H1 (cell line): Measurements from ENCODE around the gene INAVA.

ENCODE experiments used
- ASH2L ChIP-seq: fragments of 200-600, 300-600 bp; sonication (generic); IDR thresholded peaks from one replicate; pipeline ENCODE4 v1.7.1; 2017; ENCODE audit warnings: low read length
- BRCA1 ChIP-seq: IDR thresholded peaks from 2 replicates; pipeline ENCODE4 v1.6.1; 2012; ENCODE audit warnings: low read depth, low read length, improper control_type of control experiment
- CHD2 ChIP-seq: IDR thresholded peaks from 2 replicates; pipeline ENCODE4 v1.6.1; 2012; ENCODE audit warnings: low read length, improper control_type of control experiment
- CTCF ChIP-seq, 3 experiments: IDR thresholded peaks; 1 replicate in 2 of 3; 2 replicates in 1 of 3; pipeline versions ENCODE4 v1.5.1 to v1.6.1; 2011; ENCODE audit warnings: low read length in 3 of 3, mild to moderate bottlenecking in 3 of 3, inconsistent platforms in 2 of 3, low read depth in 1 of 3, moderate library complexity in 1 of 3; ENCODE audit not compliant: insufficient read depth in 1 of 3; ENCODE audit errors: control extremely low read depth in 1 of 3
- GTF2F1 ChIP-seq: IDR thresholded peaks from 2 replicates; pipeline ENCODE4 v1.6.1; 2012; ENCODE audit warnings: low read depth, low read length, improper control_type of control experiment, borderline replicate concordance
- JUND ChIP-seq: IDR thresholded peaks from 2 replicates; pipeline ENCODE4 v1.6.1; 2011; ENCODE audit warnings: mild to moderate bottlenecking, improper control_type of control experiment, low read length
- NRF1 ChIP-seq: IDR thresholded peaks from 2 replicates; pipeline ENCODE4 v1.6.1; 2011; ENCODE audit warnings: mild to moderate bottlenecking, low read depth, low read length, improper control_type of control experiment
- PHF8 ChIP-seq: fragments of 200-600 bp; sonication (generic); conservative IDR thresholded peaks from 2 replicates; pipeline ENCODE4 v1.7.1; 2012; ENCODE audit warnings: low read depth, mild to moderate bottlenecking, inconsistent platforms, low read length, moderate library complexity
- POLR2A ChIP-seq, 2 experiments: IDR thresholded peaks; 1 replicate in 1 of 2; 2 replicates in 1 of 2; pipeline ENCODE4 v1.6.1; 2011; ENCODE audit warnings: low read depth in 2 of 2, low read length in 2 of 2, mild to moderate bottlenecking in 2 of 2; ENCODE audit errors: control extremely low read depth in 1 of 2
- POLR2AphosphoS5 ChIP-seq: IDR thresholded peaks from 2 replicates; pipeline ENCODE4 v1.6.1; 2011; ENCODE audit warnings: low read depth, low read length
- SIN3A ChIP-seq, 2 experiments: IDR thresholded peaks in 1 of 2; conservative IDR thresholded peaks in 1 of 2; 2 replicates each; pipeline ENCODE4 v1.6.1; 2011 to 2012; ENCODE audit warnings: low read length in 2 of 2, improper control_type of control experiment in 1 of 2, low read depth in 1 of 2, mild to moderate bottlenecking in 1 of 2
- SP1 ChIP-seq: IDR thresholded peaks from 2 replicates; pipeline ENCODE4 v1.6.1; 2011; ENCODE audit warnings: low read depth, low read length
- SP4 ChIP-seq: IDR thresholded peaks from 2 replicates; pipeline ENCODE4 v1.6.1; 2012; ENCODE audit warnings: low read length, inconsistent platforms
- ZNF274 ChIP-seq: IDR thresholded peaks from 2 replicates; pipeline ENCODE4 v1.7.0; 2012; ENCODE audit warnings: low read length, borderline replicate concordance; ENCODE audit errors: extremely low read depth

- TF ChIP-seq POLR2A (IDR thresholded peaks at IDR 0.05; ENCODE audit: control extremely low read depth in 1 of 2, low read depth in 2 of 2, low read length in 2 of 2) (no peak), CTCF (IDR thresholded peaks at IDR 0.05; ENCODE audit: control extremely low read depth in 1 of 3, insufficient read depth in 1 of 3, low read depth in 1 of 3, low read length in 3 of 3) (no peak), POLR2AphosphoS5 (no peak), PHF8 (no peak), SP4 (no peak), ASH2L (no peak), CHD2 (no peak), NRF1 (no peak), SP1 (no peak), BRCA1 (no peak), JUND (no peak), SIN3A (conservative IDR thresholded peaks at IDR 0.05 in 1 of 2, IDR thresholded peaks at IDR 0.05 in 1 of 2; ENCODE audit: low read depth in 1 of 2, low read length in 2 of 2) (no peak), GTF2F1 (no peak), ZNF274 (no peak)
Measured at GRCh38 chr1:200963076-200963475, 68.4 kb downstream of the INAVA start.
